ENCODE data around the gene LRRC1.

DNA sequence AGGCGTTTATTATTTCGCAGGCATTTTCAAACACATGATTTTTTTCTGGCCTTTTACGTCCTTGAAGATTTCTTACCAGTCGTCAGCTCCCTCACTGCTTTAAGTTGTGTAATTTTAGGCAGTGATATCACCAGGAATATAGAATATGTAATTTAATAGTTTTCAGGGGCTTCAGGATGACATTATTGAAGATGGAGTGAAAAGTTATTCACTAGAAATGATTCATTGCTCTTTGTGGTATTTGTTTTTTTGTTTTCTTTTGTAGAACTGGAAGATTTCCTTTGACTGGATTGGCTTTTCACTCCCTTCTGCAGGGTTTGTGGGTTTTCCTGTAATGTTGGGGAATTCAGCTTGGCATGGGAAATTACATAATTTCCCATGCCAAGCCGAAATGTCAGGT is 2.0 kb downstream of the LRRC1 start:
- TF ChIP-seq, protein P1, sequence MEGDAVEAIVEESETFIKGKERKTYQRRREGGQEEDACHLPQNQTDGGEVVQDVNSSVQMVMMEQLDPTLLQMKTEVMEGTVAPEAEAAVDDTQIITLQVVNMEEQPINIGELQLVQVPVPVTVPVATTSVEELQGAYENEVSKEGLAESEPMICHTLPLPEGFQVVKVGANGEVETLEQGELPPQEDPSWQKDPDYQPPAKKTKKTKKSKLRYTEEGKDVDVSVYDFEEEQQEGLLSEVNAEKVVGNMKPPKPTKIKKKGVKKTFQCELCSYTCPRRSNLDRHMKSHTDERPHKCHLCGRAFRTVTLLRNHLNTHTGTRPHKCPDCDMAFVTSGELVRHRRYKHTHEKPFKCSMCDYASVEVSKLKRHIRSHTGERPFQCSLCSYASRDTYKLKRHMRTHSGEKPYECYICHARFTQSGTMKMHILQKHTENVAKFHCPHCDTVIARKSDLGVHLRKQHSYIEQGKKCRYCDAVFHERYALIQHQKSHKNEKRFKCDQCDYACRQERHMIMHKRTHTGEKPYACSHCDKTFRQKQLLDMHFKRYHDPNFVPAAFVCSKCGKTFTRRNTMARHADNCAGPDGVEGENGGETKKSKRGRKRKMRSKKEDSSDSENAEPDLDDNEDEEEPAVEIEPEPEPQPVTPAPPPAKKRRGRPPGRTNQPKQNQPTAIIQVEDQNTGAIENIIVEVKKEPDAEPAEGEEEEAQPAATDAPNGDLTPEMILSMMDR (IDR thresholded peaks at IDR 0.05) = no peak
- TF ChIP-seq POLR2A (IDR thresholded peaks at IDR 0.05) = no peak

Measured in thyroid gland (tissue), 4 donors.